HFF-Myc (cell line): ENCODE measurements around the gene CEP70.
"Not testable (repeated sequence)": the region's sequence is repeated elsewhere in the genome, so short reads cannot be mapped to it uniquely, and the experiment has no call there.

Source experiments
- DNase-seq: peaks from one replicate; pipeline ENCODE4 v3.0.0-alpha.2; 2011; ENCODE audit warnings: low read depth; ENCODE audit errors: extremely low read depth
- H3K4me3 ChIP-seq: replicated peaks from 2 replicates; pipeline ENCODE4 v1.5.1; 2011; ENCODE audit warnings: low read depth, mild to moderate bottlenecking, control low read depth, low read length
- CTCF ChIP-seq: IDR thresholded peaks from 2 replicates; pipeline ENCODE4 v1.5.1; 2012; ENCODE audit warnings: mild to moderate bottlenecking, low read depth, low read length, control low read depth; ENCODE audit errors: missing control alignments

Gene CEP70

GRCh38 chr3:138587374-138587773 is 6.7 kb downstream of the CEP70 start:
- DNase-seq: no peak
- H3K4me3 ChIP-seq: no peak overlapping the region
- no peak for TF ChIP-seq CTCF

- no peak overlapping the region for H3K4me3 ChIP-seq
- no peak for DNase-seq
- TF ChIP-seq CTCF: no peak
These were observed 15.0 kb downstream of the CEP70 start for GRCh38 chr3:138578961-138579574.

GRCh38 chr3:138578141-138578540 is 15.9 kb downstream of the CEP70 start:
- no peak overlapping the region for H3K4me3 ChIP-seq
- no peak for DNase-seq
- TF ChIP-seq CTCF: no peak

- DNase-seq: no peak
- TF ChIP-seq CTCF: no peak
- no peak overlapping the region for H3K4me3 ChIP-seq
These were observed 20.9 kb downstream of the CEP70 start for GRCh38 chr3:138573138-138573537.

GRCh38 chr3:138569624-138570023 is 24.4 kb downstream of the CEP70 start:
- H3K4me3 ChIP-seq, DNase-seq: not testable (repeated sequence)

- no peak overlapping the region for H3K4me3 ChIP-seq
- DNase-seq: no peak
- TF ChIP-seq CTCF: no peak
These were observed 25.0 kb downstream of the CEP70 start for GRCh38 chr3:138569090-138569489.

- no peak overlapping the region for H3K4me3 ChIP-seq
- no peak for DNase-seq
- TF ChIP-seq CTCF: no peak
These were observed 26.7 kb downstream of the CEP70 start for GRCh38 chr3:138567403-138567802.

- H3K4me3 ChIP-seq, DNase-seq: not testable (repeated sequence)
These were observed 27.8 kb downstream of the CEP70 start for GRCh38 chr3:138566293-138566692.

GRCh38 chr3:138562902-138563301 is 31.2 kb downstream of the CEP70 start:
- H3K4me3 ChIP-seq: not testable (repeated sequence)

More at GRCh38 chr3:138562902-138563301, 31.2 kb downstream of the CEP70 start:
- not testable (repeated sequence) for DNase-seq
